Kidney (tissue), 14 donors: ENCODE data around the gene PRCC. TPM values are rescaled to one million over a fixed set of nuclear protein-coding genes. Genes with fewer than 3 reads are reported as not detected.

Experiments
- DNase-seq, 5 donors: peaks; one replicate each; pipeline ENCODE4 v3.0.0-alpha.2; 2013 to 2020
- FAIRE-seq: peaks from 2 replicates; lab custom pipeline; 2012; peaks lifted over from hg19 to GRCh38; lab: Jason Lieb, UNC
- H3K27ac ChIP-seq, 2 donors: one replicate each; pipeline ENCODE4 v1.7.0; 2013; ENCODE audit warnings: low read depth in 2 of 2, low read length in 2 of 2, inconsistent platforms in 1 of 2
- H3K27me3 ChIP-seq: one replicate; pipeline ENCODE4 v1.7.1; 2013; ENCODE audit warnings: low read length, inconsistent platforms; ENCODE audit not compliant: control insufficient read depth, insufficient read depth
- H3K36me3 ChIP-seq, 3 donors: one replicate each; pipeline versions ENCODE4 v1.7.0 to v1.7.1; 2013; ENCODE audit warnings: low read length in 3 of 3, control low read depth in 1 of 3, inconsistent platforms in 1 of 3; ENCODE audit not compliant: insufficient read depth in 3 of 3, control insufficient read depth in 2 of 3
- H3K4me1 ChIP-seq, 3 donors: one replicate each; pipeline versions ENCODE4 v1.7.0 to v1.7.1; 2013; ENCODE audit warnings: low read length in 3 of 3, inconsistent platforms in 1 of 3, low read depth in 1 of 3; ENCODE audit not compliant: control insufficient read depth in 2 of 3, insufficient read depth in 2 of 3
- H3K4me3 ChIP-seq, 3 donors: one replicate each; pipeline versions ENCODE4 v1.7.0 to v1.8.1; 2013; ENCODE audit warnings: low read length in 3 of 3, control low read depth in 1 of 3, inconsistent platforms in 1 of 3
- H3K9ac ChIP-seq, 3 donors: one replicate each; pipeline versions ENCODE4 v1.7.0 to v1.7.1; 2013; ENCODE audit warnings: low read length in 3 of 3, control low read depth in 1 of 3, inconsistent platforms in 1 of 3
- H3K9me3 ChIP-seq, 3 donors: one replicate each; pipeline versions ENCODE4 v1.7.0 to v1.7.1; 2013; ENCODE audit warnings: low read length in 3 of 3, control low read depth in 1 of 3, inconsistent platforms in 1 of 3; ENCODE audit not compliant: control insufficient read depth in 2 of 3, insufficient read depth in 1 of 3
- intact Hi-C: fragments of 100-400 bp; cut with DNase I; formaldehyde crosslinking; loops from one replicate; pipeline ENCODE4 v1.11.1; 2022
- polyA plus RNA-seq: library from polyadenylated mRNA; stranded (reverse); fragments of 350-450 nt; fragmentation: Illumina TruSeq; extraction: RNeasy Lipid Tissue Mini Kit (QIAGEN cat#74804); gene quantifications from one replicate; pipeline ENCODE4 v1.2.3, GENCODE V29; 2014; ENCODE audit warnings: low read depth, low replicate concordance; ENCODE audit not compliant: insufficient read depth
- total RNA-seq: library from RNA; stranded (reverse); fragmentation: NEBNext Ultra II Directional; extraction: Animal tissue kit (Norgen Biotek cat#: 25700); gene quantifications from one replicate; pipeline ENCODE4 v1.2.1, GENCODE V29; 2021
- TF ChIP-seq, protein P1 (sequence below): IDR thresholded peaks from 3 replicates; pipeline ENCODE4 v1.5.1; 2012; ENCODE audit warnings: mild to moderate bottlenecking, moderate library complexity, borderline replicate concordance; ENCODE audit not compliant: insufficient read depth; ENCODE audit errors: extremely low read depth
- donor health status: control.
- donor health status: control.
- donor health status: control.
- donor health status: control.
- donor health status: control.
- donor health status: DM: yes; HTN: yes; CAD: no.
- donor health status: Normal renal cell carcinoma (clear cell type).

Gene PRCC
- total and polyA plus RNA-seq, 2 donors from 2014 or later, result 50.5 to 52.8 TPM

- DNase-seq (peak; percentile 94 to 97 (median 96)), FAIRE-seq (no peak)
- Histone ChIP-seq H3K9me3 (no peaks in the 10 kb centered on the region), H3K27me3 (no peaks in the 10 kb centered on the region), H3K36me3 (peaks cover 0 to 21% (median 4%) of the 10 kb centered on the region in 3 donors), H3K4me1 (peaks cover 5 to 40% (median 33%) of the 10 kb centered on the region in 3 donors), H3K4me3 (peak overlapping the region; percentile 60 to 97 (median 91)), H3K9ac (peak overlapping the region; percentile 17 to 99 (median 68)), H3K27ac (peak overlapping the region; percentile 98 to 100)
- TF ChIP-seq, protein P1, sequence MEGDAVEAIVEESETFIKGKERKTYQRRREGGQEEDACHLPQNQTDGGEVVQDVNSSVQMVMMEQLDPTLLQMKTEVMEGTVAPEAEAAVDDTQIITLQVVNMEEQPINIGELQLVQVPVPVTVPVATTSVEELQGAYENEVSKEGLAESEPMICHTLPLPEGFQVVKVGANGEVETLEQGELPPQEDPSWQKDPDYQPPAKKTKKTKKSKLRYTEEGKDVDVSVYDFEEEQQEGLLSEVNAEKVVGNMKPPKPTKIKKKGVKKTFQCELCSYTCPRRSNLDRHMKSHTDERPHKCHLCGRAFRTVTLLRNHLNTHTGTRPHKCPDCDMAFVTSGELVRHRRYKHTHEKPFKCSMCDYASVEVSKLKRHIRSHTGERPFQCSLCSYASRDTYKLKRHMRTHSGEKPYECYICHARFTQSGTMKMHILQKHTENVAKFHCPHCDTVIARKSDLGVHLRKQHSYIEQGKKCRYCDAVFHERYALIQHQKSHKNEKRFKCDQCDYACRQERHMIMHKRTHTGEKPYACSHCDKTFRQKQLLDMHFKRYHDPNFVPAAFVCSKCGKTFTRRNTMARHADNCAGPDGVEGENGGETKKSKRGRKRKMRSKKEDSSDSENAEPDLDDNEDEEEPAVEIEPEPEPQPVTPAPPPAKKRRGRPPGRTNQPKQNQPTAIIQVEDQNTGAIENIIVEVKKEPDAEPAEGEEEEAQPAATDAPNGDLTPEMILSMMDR, result no peak
- intact Hi-C loops, result no loop called here
Observed at GRCh38 chr1:156746728-156747631, 20.4 kb upstream of the PRCC start.

DNA sequence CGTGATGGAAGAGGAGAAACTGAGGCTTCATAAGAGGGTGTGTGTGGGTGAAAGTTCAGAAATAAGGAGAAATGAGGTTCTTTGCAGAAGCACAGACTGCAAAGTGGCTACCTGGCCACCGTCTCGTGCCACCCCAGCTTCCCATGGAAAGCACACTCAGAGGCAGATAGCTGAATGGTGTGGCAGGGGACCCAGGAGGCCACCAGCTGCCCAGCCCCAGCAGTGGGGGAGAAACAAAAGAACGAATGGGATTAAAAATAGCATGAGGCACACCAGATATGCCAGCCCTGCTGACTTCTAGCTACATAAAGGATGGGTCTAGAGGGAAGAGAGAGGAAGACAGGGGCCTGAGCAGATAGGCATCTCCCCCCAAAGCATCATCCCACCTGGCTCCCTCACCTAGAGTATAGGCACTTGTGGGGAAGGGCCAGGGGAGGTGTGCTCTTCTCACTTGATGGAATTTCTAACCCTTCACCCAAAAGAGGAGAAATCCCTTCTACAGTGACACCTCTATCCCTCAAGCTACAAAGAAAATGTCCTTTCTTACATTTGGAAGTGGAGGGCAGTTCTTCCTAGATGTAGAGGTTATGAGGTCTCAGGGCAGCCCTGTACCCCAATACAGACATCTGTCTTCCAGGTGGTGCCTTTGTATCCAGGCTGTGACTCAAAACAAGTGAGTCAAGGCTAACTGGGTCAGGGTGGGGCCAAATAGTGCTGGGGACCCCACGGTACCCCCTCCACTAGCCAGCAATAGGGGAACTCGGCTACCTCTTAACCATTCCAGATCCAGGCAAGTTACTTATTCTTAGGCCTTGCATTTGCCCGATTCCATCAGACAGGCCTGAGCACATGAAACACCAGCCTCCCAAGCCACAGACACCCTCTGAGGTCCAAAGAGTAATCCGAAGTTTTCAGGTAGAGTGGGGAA lies 19.3 kb upstream of the PRCC start:
- TF ChIP-seq, protein P1, result no peak
- no peak for DNase-seq
- Histone ChIP-seq H3K4me1 (peaks cover 5 to 43% (median 39%) of the 10 kb centered on the region in 3 donors), H3K9ac (peak overlapping the region in 2 of 3 donors; percentile 56 to 99), H3K27ac (peak overlapping the region; percentile 92 to 93), H3K27me3 (no peaks in the 10 kb centered on the region), H3K36me3 (peaks cover 0 to 12% (median 4%) of the 10 kb centered on the region in 3 donors), H3K4me3 (peak overlapping the region; percentile 13 to 97 (median 91)), H3K9me3 (no peaks in the 10 kb centered on the region)
- FAIRE-seq, result no peak
- intact Hi-C loops, result no loop called here

DNA sequence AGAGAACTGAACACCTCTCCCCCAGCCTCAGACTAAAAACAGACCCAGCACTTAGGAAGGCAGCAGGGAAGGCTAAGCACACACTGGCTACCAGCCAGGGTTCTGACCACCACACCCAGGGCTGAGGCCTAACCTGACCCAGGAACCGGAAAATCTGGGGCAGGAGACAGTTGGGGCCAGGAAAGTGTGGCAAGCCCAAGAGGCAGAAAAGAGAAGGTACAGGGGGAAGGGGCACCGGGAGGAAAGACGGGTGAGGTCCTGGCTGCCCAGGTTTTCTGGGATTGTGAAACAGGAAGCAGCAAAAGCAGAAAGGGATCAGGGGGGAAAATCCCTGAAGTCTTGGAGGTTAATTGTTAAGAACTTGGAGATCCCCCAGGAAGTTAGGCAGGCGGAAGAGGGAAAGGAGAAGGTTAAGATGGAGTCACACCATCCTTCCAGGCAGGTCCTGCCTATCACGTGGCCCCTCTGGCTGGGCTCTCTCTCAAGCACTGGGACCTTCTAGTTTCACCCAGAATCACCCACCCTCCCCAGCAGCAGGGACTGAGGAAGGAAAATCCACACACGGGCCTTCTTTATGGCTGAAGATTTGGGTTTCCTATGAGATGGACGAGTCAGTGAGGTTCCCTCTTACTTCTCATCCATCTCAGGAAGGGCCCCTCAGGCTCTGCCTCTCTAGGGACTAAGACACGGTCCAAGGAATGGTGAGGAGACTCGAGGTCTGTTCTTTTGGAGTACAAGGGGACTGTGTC lies 18.5 kb upstream of the PRCC start:
- no peak for FAIRE-seq
- H3K27me3 ChIP-seq, result no peaks in the 10 kb centered on the region
- peak in 3 of 5 donors; percentile 37 to 88 (median 45) for DNase-seq
- H3K9ac ChIP-seq, result peak overlapping the region; percentile 9 to 99 (median 81)
- no peaks in the 10 kb centered on the region for H3K9me3 ChIP-seq
- intact Hi-C loops, result no loop called here
- H3K4me3 ChIP-seq, result peak overlapping the region; percentile 12 to 97 (median 91)
- H3K4me1 ChIP-seq, result peaks cover 5 to 45% (median 40%) of the 10 kb centered on the region in 3 donors
- peak overlapping the region; percentile 92 to 93 for H3K27ac ChIP-seq
- peaks cover 0 to 4% (median under 1%) of the 10 kb centered on the region in 3 donors for H3K36me3 ChIP-seq
- TF ChIP-seq, protein P1, result no peak
